A673 (cell line): Measurements from ENCODE around the gene PIK3IP1. TPM values are rescaled to one million over a fixed set of nuclear protein-coding genes. Genes with fewer than 3 reads are reported as not detected.

Experiments used
- BruUV-seq: library from RNA; stranded (reverse); fragments of 400-500 nt; replicated peaks from 2 replicates; lab custom pipeline; 2021; lab: Mats Ljungman, UMichigan
- CTCF ChIA-PET: fragments of 300-600 bp; sonication (Branson Sonifier 250); formaldehyde crosslinking; loops from one replicate; lab custom pipeline; 2022; ENCODE audit warnings: antibody characterized with exemption; lab: Charles Lee
- POLR2A ChIA-PET: fragments of 300-600 bp; sonication (Branson Sonifier 250); formaldehyde crosslinking; loops from one replicate; lab custom pipeline; 2022; ENCODE audit warnings: antibody characterized with exemption; ENCODE audit not compliant: low non-redundant PET; lab: Charles Lee
- DNase-seq: peaks from one replicate; pipeline ENCODE4 v3.0.0-alpha.2; 2015; ENCODE audit warnings: low spot score
- H3K27ac ChIP-seq: fragments of 200-600 bp; sonication (generic); 2 replicates; pipeline ENCODE4 v1.5.1; 2016; ENCODE audit warnings: mixed run types, low read depth, mild to moderate bottlenecking, mixed read lengths, antibody characterized with exemption, low read length; ENCODE audit not compliant: poor library complexity, severe bottlenecking
- H3K27me3 ChIP-seq: fragments of 200-600 bp; sonication (generic); replicated peaks from 2 replicates; pipeline ENCODE4 v1.6.1; 2017; ENCODE audit warnings: mixed run types, low read depth, mild to moderate bottlenecking, mixed read lengths, antibody characterized with exemption, low read length; ENCODE audit not compliant: insufficient read depth, poor library complexity
- H3K36me3 ChIP-seq: fragments of 200-600 bp; sonication (generic); 2 replicates; pipeline ENCODE4 v1.6.1; 2016; ENCODE audit warnings: mixed run types, mild to moderate bottlenecking, mixed read lengths, antibody characterized with exemption, low read length; ENCODE audit not compliant: insufficient read depth, poor library complexity, severe bottlenecking
- H3K4me1 ChIP-seq: fragments of 200-600 bp; sonication (generic); 2 replicates; pipeline ENCODE4 v1.6.1; 2017; ENCODE audit warnings: mixed run types, mild to moderate bottlenecking, mixed read lengths, antibody characterized with exemption, low read length; ENCODE audit not compliant: insufficient read depth, poor library complexity, severe bottlenecking
- H3K4me3 ChIP-seq: fragments of 200-600 bp; sonication (generic); 2 replicates; pipeline ENCODE4 v1.5.1; 2016; ENCODE audit warnings: low read depth, mixed run types, mild to moderate bottlenecking, mixed read lengths, low read length; ENCODE audit not compliant: poor library complexity, severe bottlenecking
- H3K9me3 ChIP-seq: fragments of 200-600 bp; sonication (generic); 2 replicates; pipeline ENCODE4 v1.6.1; 2016; ENCODE audit warnings: mixed run types, low read depth, mild to moderate bottlenecking, mixed read lengths, antibody characterized with exemption, low read length; ENCODE audit not compliant: poor library complexity, severe bottlenecking
- CTCF ChIP-seq: fragments of 300-800, 200-600 bp; sonication (generic); conservative IDR thresholded peaks from 2 replicates; pipeline ENCODE4 v1.5.1; 2017; ENCODE audit warnings: low read depth, mild to moderate bottlenecking, antibody characterized with exemption, low read length, moderate library complexity, mixed read lengths
- EZH2 ChIP-seq: fragments of 200-600 bp; sonication (generic); IDR thresholded peaks from 2 replicates; pipeline ENCODE4 v1.6.1; 2017; ENCODE audit warnings: borderline replicate concordance, low read depth, mild to moderate bottlenecking, mixed read lengths, antibody characterized with exemption, low read length; ENCODE audit not compliant: poor library complexity, severe bottlenecking
- intact Hi-C: fragments of 100-400 bp; cut with micrococcal nuclease; formaldehyde crosslinking; loops from one replicate; pipeline ENCODE4 v1.10.0; 2022; ENCODE audit not compliant: unreplicated experiment
- total RNA-seq: library from RNA; stranded (reverse); gene quantifications from 2 replicates; pipeline ENCODE4 v1.2.3, GENCODE V29; 2021

Gene PIK3IP1
- total RNA-seq, 1 experiment from 2014 or later: 0.24 TPM

GRCh38 chr22:31271485-31271884 lies 20.8 kb downstream of the PIK3IP1 start:
- ChIA-PET POLR2A (no interaction called here), CTCF (interaction anchor here (0.6 to 2.2 kb wide), 4 partner anchors 20 to 1510 kb away, joined by 3 to 18 read pairs (median 5); partner anchors contain the start of genes LIMK2 and SELENOM)
- DNase-seq: no peak
- BruUV-seq: no TSS peak
- Histone ChIP-seq H3K27me3 (no peaks in the 10 kb centered on the region), H3K4me3 (no peak overlapping the region), H3K9me3 (no peaks in the 10 kb centered on the region), H3K27ac (no peak overlapping the region), H3K36me3 (peaks cover 8% of the 10 kb centered on the region), H3K4me1 (no peaks in the 10 kb centered on the region)
- TF ChIP-seq CTCF (no peak), EZH2 (no peak)
- intact Hi-C loops: loop anchor here (5.0 kb wide), 1 partner anchor 164 kb away; the partner anchor contains the start of gene SELENOM

- ChIA-PET CTCF (interaction anchor here (0.5 to 0.7 kb wide), 3 partner anchors 50 to 1510 kb away, joined by 3 to 10 read pairs (median 7); partner anchors contain the start of gene SELENOM), POLR2A (no interaction called here)
- Histone ChIP-seq H3K27me3 (no peaks in the 10 kb centered on the region), H3K4me3 (no peak overlapping the region), H3K4me1 (no peaks in the 10 kb centered on the region), H3K27ac (no peak overlapping the region), H3K36me3 (peaks cover 8% of the 10 kb centered on the region), H3K9me3 (no peaks in the 10 kb centered on the region)
- DNase-seq: no peak
- TF ChIP-seq EZH2: no peak
- TF ChIP-seq CTCF: no peak
- intact Hi-C loops: loop anchor here (5.0 kb wide), 1 partner anchor 164 kb away; the partner anchor contains the start of gene SELENOM
- no TSS peak for BruUV-seq
Observed at GRCh38 chr22:31271026-31271425, 21.3 kb downstream of the PIK3IP1 start.

- Histone ChIP-seq H3K27ac (no peak overlapping the region), H3K36me3 (peaks cover 2% of the 10 kb centered on the region), H3K27me3 (no peaks in the 10 kb centered on the region), H3K4me3 (no peak overlapping the region), H3K4me1 (no peaks in the 10 kb centered on the region), H3K9me3 (no peaks in the 10 kb centered on the region)
- no TSS peak for BruUV-seq
- ChIA-PET CTCF (no interaction called here), POLR2A (no interaction called here)
- DNase-seq: no peak
- TF ChIP-seq CTCF (no peak), EZH2 (no peak)
- intact Hi-C loops: loop anchor here (5.0 kb wide), 1 partner anchor 163 kb away; the partner anchor contains the start of gene SELENOM
Observed at GRCh38 chr22:31269892-31270579, 22.3 kb downstream of the PIK3IP1 start.
